Measurements from ENCODE around the gene CHMP5.

Gene CHMP5

DNA sequence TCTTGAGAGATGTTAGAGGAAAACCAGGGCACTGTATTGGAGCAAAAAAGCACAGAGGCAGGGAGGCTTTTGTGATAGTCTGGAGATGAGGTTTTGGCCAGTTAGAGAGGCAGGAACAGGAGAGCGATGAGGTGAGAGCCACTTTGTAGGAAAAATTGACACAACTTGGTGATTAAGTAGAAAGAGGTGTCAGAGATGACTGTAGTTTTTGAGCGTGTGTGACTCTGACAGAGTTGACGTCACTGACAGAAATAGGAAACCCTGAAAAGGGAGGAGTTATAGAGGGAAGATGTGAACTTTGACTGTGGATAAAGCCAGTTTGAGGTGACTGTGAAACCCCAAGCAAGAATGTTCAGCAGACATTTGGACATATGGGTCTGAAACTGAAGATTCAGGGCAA, 41.2 kb downstream of the CHMP5 start:
- no peak for ATAC-seq
- TF ChIP-seq, protein P1, sequence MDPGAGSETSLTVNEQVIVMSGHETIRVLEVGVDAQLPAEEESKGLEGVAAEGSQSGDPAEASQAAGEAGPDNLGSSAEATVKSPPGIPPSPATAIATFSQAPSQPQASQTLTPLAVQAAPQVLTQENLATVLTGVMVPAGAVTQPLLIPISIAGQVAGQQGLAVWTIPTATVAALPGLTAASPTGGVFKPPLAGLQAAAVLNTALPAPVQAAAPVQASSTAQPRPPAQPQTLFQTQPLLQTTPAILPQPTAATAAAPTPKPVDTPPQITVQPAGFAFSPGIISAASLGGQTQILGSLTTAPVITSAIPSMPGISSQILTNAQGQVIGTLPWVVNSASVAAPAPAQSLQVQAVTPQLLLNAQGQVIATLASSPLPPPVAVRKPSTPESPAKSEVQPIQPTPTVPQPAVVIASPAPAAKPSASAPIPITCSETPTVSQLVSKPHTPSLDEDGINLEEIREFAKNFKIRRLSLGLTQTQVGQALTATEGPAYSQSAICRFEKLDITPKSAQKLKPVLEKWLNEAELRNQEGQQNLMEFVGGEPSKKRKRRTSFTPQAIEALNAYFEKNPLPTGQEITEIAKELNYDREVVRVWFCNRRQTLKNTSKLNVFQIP (CRISPR knock-in tag; IDR thresholded peaks at IDR 0.05; ENCODE audit: borderline replicate concordance, low read depth) = no peak
- TF ChIP-seq, protein P2, sequence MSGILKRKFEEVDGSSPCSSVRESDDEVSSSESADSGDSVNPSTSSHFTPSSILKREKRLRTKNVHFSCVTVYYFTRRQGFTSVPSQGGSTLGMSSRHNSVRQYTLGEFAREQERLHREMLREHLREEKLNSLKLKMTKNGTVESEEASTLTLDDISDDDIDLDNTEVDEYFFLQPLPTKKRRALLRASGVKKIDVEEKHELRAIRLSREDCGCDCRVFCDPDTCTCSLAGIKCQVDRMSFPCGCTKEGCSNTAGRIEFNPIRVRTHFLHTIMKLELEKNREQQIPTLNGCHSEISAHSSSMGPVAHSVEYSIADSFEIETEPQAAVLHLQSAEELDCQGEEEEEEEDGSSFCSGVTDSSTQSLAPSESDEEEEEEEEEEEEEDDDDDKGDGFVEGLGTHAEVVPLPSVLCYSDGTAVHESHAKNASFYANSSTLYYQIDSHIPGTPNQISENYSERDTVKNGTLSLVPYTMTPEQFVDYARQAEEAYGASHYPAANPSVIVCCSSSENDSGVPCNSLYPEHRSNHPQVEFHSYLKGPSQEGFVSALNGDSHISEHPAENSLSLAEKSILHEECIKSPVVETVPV (CRISPR knock-in tag; IDR thresholded peaks at IDR 0.05) = no peak
- TF ChIP-seq SNAI2 (CRISPR knock-in tag; IDR thresholded peaks at IDR 0.05) (no peak), GLIS3 (CRISPR knock-in tag; IDR thresholded peaks at IDR 0.05) (no peak), BACH2 (CRISPR knock-in tag; IDR thresholded peaks at IDR 0.05; ENCODE audit: borderline replicate concordance) (no peak), ZNF70 (CRISPR knock-in tag; IDR thresholded peaks at IDR 0.05) (no peak)

DNA sequence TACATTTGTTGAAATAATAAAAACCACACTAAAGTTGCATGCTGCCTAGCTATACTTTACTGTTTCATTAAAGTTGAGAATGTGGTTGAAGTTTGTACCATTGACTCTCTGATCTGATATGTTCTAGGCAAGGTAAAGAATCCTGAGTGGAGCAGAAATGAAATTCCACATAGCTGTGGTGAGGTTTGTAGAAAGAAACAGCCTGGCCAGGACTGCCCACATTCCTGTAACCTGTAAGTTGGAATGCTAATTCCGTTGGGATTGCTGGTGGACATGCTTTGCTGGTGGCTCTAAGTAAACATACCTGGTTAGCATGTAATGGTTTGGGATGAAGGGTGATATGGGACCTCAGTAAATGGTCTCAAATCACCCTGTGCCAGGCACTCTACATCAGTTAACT, 42.2 kb downstream of the CHMP5 start:
- no peak for ATAC-seq
- TF ChIP-seq ZNF70 (CRISPR knock-in tag; IDR thresholded peaks at IDR 0.05) (no peak), PPARA (CRISPR knock-in tag; IDR thresholded peaks at IDR 0.05; ENCODE audit: borderline replicate concordance) (no peak), ZNF565 (CRISPR knock-in tag; conservative IDR thresholded peaks at IDR 0.05; ENCODE audit: low read depth) (no peak), OSR1 (CRISPR knock-in tag; IDR thresholded peaks at IDR 0.05) (no peak), ZFP3 (CRISPR knock-in tag; IDR thresholded peaks at IDR 0.05) (no peak), SNAI2 (CRISPR knock-in tag; IDR thresholded peaks at IDR 0.05) (no peak), RARB (CRISPR knock-in tag; IDR thresholded peaks at IDR 0.05) (no peak), ZC3H10 (CRISPR knock-in tag; IDR thresholded peaks at IDR 0.05) (no peak)
- TF ChIP-seq, protein P3, sequence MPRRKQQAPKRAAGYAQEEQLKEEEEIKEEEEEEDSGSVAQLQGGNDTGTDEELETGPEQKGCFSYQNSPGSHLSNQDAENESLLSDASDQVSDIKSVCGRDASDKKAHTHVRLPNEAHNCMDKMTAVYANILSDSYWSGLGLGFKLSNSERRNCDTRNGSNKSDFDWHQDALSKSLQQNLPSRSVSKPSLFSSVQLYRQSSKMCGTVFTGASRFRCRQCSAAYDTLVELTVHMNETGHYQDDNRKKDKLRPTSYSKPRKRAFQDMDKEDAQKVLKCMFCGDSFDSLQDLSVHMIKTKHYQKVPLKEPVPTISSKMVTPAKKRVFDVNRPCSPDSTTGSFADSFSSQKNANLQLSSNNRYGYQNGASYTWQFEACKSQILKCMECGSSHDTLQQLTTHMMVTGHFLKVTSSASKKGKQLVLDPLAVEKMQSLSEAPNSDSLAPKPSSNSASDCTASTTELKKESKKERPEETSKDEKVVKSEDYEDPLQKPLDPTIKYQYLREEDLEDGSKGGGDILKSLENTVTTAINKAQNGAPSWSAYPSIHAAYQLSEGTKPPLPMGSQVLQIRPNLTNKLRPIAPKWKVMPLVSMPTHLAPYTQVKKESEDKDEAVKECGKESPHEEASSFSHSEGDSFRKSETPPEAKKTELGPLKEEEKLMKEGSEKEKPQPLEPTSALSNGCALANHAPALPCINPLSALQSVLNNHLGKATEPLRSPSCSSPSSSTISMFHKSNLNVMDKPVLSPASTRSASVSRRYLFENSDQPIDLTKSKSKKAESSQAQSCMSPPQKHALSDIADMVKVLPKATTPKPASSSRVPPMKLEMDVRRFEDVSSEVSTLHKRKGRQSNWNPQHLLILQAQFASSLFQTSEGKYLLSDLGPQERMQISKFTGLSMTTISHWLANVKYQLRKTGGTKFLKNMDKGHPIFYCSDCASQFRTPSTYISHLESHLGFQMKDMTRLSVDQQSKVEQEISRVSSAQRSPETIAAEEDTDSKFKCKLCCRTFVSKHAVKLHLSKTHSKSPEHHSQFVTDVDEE (CRISPR knock-in tag; IDR thresholded peaks at IDR 0.05) = no peak

DNA sequence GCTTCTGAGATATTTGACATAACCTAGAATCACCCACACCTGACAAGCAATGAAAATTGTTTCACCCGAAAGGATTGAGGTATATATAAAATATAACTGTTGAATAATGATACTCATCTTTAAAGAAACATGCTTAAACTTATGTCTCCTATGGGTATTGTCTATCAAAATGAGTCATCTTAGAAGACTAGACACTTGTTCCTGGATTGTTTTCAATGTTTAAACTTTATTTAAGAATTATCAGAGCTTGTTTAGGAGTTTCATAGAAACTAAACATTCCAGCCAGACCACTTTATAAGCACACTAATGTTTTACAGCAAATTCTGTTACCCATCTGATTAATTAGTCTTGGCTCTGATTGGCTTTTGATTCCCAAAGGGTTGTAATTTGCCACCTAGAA, 45.1 kb downstream of the CHMP5 start:
- ATAC-seq = no peak
- TF ChIP-seq CSDC2 (CRISPR knock-in tag; IDR thresholded peaks at IDR 0.05) = no peak
- TF ChIP-seq SNAI2 (CRISPR knock-in tag; IDR thresholded peaks at IDR 0.05) = no peak
- TF ChIP-seq ISL1 (CRISPR knock-in tag; IDR thresholded peaks at IDR 0.05) = no peak
- no peak for TF ChIP-seq ZC3H10 (CRISPR knock-in tag; IDR thresholded peaks at IDR 0.05)
- no peak for TF ChIP-seq ZNF565 (CRISPR knock-in tag; conservative IDR thresholded peaks at IDR 0.05; ENCODE audit: low read depth)
- no peak for TF ChIP-seq BACH2 (CRISPR knock-in tag; IDR thresholded peaks at IDR 0.05; ENCODE audit: borderline replicate concordance)
- no peak for TF ChIP-seq ZFP30 (CRISPR knock-in tag; IDR thresholded peaks at IDR 0.05)
- TF ChIP-seq, protein P3 (CRISPR knock-in tag; IDR thresholded peaks at IDR 0.05) = no peak
- TF ChIP-seq, protein P4, sequence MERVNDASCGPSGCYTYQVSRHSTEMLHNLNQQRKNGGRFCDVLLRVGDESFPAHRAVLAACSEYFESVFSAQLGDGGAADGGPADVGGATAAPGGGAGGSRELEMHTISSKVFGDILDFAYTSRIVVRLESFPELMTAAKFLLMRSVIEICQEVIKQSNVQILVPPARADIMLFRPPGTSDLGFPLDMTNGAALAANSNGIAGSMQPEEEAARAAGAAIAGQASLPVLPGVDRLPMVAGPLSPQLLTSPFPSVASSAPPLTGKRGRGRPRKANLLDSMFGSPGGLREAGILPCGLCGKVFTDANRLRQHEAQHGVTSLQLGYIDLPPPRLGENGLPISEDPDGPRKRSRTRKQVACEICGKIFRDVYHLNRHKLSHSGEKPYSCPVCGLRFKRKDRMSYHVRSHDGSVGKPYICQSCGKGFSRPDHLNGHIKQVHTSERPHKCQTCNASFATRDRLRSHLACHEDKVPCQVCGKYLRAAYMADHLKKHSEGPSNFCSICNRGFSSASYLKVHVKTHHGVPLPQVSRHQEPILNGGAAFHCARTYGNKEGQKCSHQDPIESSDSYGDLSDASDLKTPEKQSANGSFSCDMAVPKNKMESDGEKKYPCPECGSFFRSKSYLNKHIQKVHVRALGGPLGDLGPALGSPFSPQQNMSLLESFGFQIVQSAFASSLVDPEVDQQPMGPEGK (CRISPR knock-in tag; IDR thresholded peaks at IDR 0.05; ENCODE audit: borderline replicate concordance) = no peak

DNA sequence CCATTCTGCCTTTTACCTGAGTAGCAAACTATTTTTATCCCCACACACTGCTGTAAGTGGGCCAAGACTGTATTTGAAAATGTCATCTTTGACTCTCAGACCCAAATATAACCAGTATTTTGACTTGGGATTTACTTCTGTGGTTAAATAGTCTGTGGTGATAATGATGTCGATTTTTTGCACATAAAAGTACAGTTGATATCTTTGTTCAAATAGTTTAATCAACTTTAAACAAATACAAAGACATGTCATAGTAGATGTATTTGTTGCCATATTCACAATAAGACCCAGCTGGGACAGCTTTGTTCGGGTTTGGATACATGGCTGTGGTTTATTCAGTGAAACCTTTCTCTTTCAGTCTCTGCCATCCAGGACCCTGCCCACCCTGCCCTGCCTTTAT, 45.9 kb downstream of the CHMP5 start:
- no peak for ATAC-seq
- TF ChIP-seq, protein P3 (CRISPR knock-in tag; IDR thresholded peaks at IDR 0.05) = no peak
- TF ChIP-seq RARB (CRISPR knock-in tag; IDR thresholded peaks at IDR 0.05) (no peak), TOX (CRISPR knock-in tag; IDR thresholded peaks at IDR 0.05; ENCODE audit: borderline replicate concordance) (no peak), ISL1 (CRISPR knock-in tag; IDR thresholded peaks at IDR 0.05) (no peak), TCF4 (CRISPR knock-in tag; IDR thresholded peaks at IDR 0.05; ENCODE audit: borderline replicate concordance) (no peak), BACH2 (CRISPR knock-in tag; IDR thresholded peaks at IDR 0.05; ENCODE audit: borderline replicate concordance) (no peak)
- TF ChIP-seq, protein P4 (CRISPR knock-in tag; IDR thresholded peaks at IDR 0.05; ENCODE audit: borderline replicate concordance) = no peak
